ENCODE data around the gene ZC3H7A.

ZC3H7A gene

GRCh38 chr16:11774065-11774626 lies 22.9 kb downstream of the ZC3H7A start:
- Histone ChIP-seq H2AK5ac (ENCODE audit: low read depth, low read length) (no peak overlapping the region), H3K27ac (replicated peaks; ENCODE audit: low read length) (no peak overlapping the region), H4K91ac (ENCODE audit: low read depth, low read length, poor library complexity) (no peak overlapping the region), H2BK5ac (ENCODE audit: low read length) (no peak overlapping the region), H3K14ac (ENCODE audit: low read length) (no peak overlapping the region), H3K9ac (ENCODE audit: low read depth, low read length, poor library complexity) (no peak overlapping the region), H3K36me3 (replicated peaks in 1 of 2; ENCODE audit: control insufficient read depth in 2 of 2, insufficient read depth in 2 of 2, low read length in 2 of 2) (peaks cover 23 to 93% of the 10 kb centered on the region in 2 donors), H3K27me3 (ENCODE audit: control insufficient read depth in 3 of 3, insufficient read depth in 3 of 3, low read depth in 1 of 3, low read length in 3 of 3) (no peaks in the 10 kb centered on the region), H3K18ac (ENCODE audit: low read length) (no peak overlapping the region), H3K4me1 (ENCODE audit: control insufficient read depth in 2 of 2, insufficient read depth in 1 of 2, low read depth in 1 of 2, low read length in 2 of 2) (no peaks in the 10 kb centered on the region), H4K8ac (ENCODE audit: low read depth, low read length) (no peak overlapping the region), H3K79me1 (ENCODE audit: low read depth, low read length) (no peaks in the 10 kb centered on the region), H3K23ac (ENCODE audit: low read depth, low read length, poor library complexity) (no peak overlapping the region), H3K9me3 (replicated peaks in 1 of 2; ENCODE audit: control insufficient read depth in 2 of 2, insufficient read depth in 1 of 2, low read depth in 1 of 2, low read length in 2 of 2) (no peaks in the 10 kb centered on the region), H2BK120ac (ENCODE audit: low read depth, low read length) (no peak overlapping the region), H3K4me2 (ENCODE audit: insufficient read depth, low read length, poor library complexity, severe bottlenecking) (no peak overlapping the region), H2BK12ac (ENCODE audit: low read length) (no peak overlapping the region), H2AFZ (ENCODE audit: low read length) (no peak overlapping the region), H3K4me3 (ENCODE audit: low read length in 2 of 2) (no peak overlapping the region), H3K4ac (ENCODE audit: low read length) (no peak overlapping the region), H2BK15ac (ENCODE audit: low read length) (no peak overlapping the region)
- WGBS, 2 donors (ENCODE audit: extremely low coverage in 2 of 2, insufficient read length in 2 of 2, insufficient replicate concordance in 1 of 2), result no CpG with 5 or more reads among the region's 3 CpGs
- no peak for DNase-seq (ENCODE audit: low spot score)

DNA sequence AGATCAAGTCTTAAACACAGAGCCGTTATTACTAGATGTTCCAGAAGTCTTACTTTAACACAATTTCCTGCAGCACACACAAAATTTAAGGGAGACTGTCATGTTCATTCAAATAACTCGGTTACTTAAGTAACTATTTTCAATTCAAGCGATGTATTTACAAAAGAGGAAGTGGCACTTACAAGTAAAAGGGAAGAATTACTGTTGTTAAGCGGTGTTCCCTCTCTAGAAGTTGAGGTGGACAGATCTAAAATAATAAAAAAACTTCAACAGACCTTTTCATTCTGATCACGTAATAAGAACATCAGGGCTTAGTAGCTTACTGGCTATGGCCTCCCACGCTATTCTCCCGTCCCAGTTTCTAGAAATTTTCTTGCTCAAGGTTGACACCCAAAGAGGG lies 28.2 kb downstream of the ZC3H7A start:
- H3K27ac ChIP-seq (replicated peaks; ENCODE audit: low read length), result no peak overlapping the region
- DNase-seq (ENCODE audit: low spot score), result no peak
- H2AK5ac ChIP-seq (ENCODE audit: low read depth, low read length), result no peak overlapping the region
- no peaks in the 10 kb centered on the region for H3K27me3 ChIP-seq (ENCODE audit: control insufficient read depth in 3 of 3, insufficient read depth in 3 of 3, low read depth in 1 of 3, low read length in 3 of 3)
- whole genome bisulfite sequencing, 2 donors (ENCODE audit: extremely low coverage in 2 of 2, insufficient read length in 2 of 2, insufficient replicate concordance in 1 of 2), result no CpG with 5 or more reads among the region's 7 CpGs
- H3K4me2 ChIP-seq (ENCODE audit: insufficient read depth, low read length, poor library complexity, severe bottlenecking), result no peak overlapping the region
- no peaks in the 10 kb centered on the region for H3K79me1 ChIP-seq (ENCODE audit: low read depth, low read length)
- H2BK12ac ChIP-seq (ENCODE audit: low read length), result no peak overlapping the region
- H3K4ac ChIP-seq (ENCODE audit: low read length), result no peak overlapping the region
- no peak overlapping the region for H4K8ac ChIP-seq (ENCODE audit: low read depth, low read length)
- peaks cover 30 to 95% of the 10 kb centered on the region in 2 donors for H3K36me3 ChIP-seq (replicated peaks in 1 of 2; ENCODE audit: control insufficient read depth in 2 of 2, insufficient read depth in 2 of 2, low read length in 2 of 2)
- no peak overlapping the region for H2BK15ac ChIP-seq (ENCODE audit: low read length)
- no peak overlapping the region for H2BK120ac ChIP-seq (ENCODE audit: low read depth, low read length)
- no peak overlapping the region for H3K4me3 ChIP-seq (ENCODE audit: low read length in 2 of 2)
- no peak overlapping the region for H4K91ac ChIP-seq (ENCODE audit: low read depth, low read length, poor library complexity)
- H2BK5ac ChIP-seq (ENCODE audit: low read length), result no peak overlapping the region
- no peak overlapping the region for H2AFZ ChIP-seq (ENCODE audit: low read length)
- H3K9ac ChIP-seq (ENCODE audit: low read depth, low read length, poor library complexity), result no peak overlapping the region
- H3K9me3 ChIP-seq (replicated peaks in 1 of 2; ENCODE audit: control insufficient read depth in 2 of 2, insufficient read depth in 1 of 2, low read depth in 1 of 2, low read length in 2 of 2), result no peaks in the 10 kb centered on the region
- H3K14ac ChIP-seq (ENCODE audit: low read length), result no peak overlapping the region
- no peak overlapping the region for H3K23ac ChIP-seq (ENCODE audit: low read depth, low read length, poor library complexity)
- H3K18ac ChIP-seq (ENCODE audit: low read length), result no peak overlapping the region
- H3K4me1 ChIP-seq (ENCODE audit: control insufficient read depth in 2 of 2, insufficient read depth in 1 of 2, low read depth in 1 of 2, low read length in 2 of 2), result no peaks in the 10 kb centered on the region

- no CpG with 5 or more reads among the region's 4 CpGs for WGBS, 2 donors (ENCODE audit: extremely low coverage in 2 of 2, insufficient read length in 2 of 2, insufficient replicate concordance in 1 of 2)
- Histone ChIP-seq H3K9me3 (replicated peaks in 1 of 2; ENCODE audit: control insufficient read depth in 2 of 2, insufficient read depth in 1 of 2, low read depth in 1 of 2, low read length in 2 of 2) (no peaks in the 10 kb centered on the region), H3K23ac (ENCODE audit: low read depth, low read length, poor library complexity) (no peak overlapping the region), H2BK5ac (ENCODE audit: low read length) (no peak overlapping the region), H4K91ac (ENCODE audit: low read depth, low read length, poor library complexity) (no peak overlapping the region), H3K4me2 (ENCODE audit: insufficient read depth, low read length, poor library complexity, severe bottlenecking) (no peak overlapping the region), H2BK15ac (ENCODE audit: low read length) (no peak overlapping the region), H3K27ac (replicated peaks; ENCODE audit: low read length) (no peak overlapping the region), H3K4me3 (ENCODE audit: low read length in 2 of 2) (no peak overlapping the region), H2AK5ac (ENCODE audit: low read depth, low read length) (no peak overlapping the region), H2BK12ac (ENCODE audit: low read length) (no peak overlapping the region), H4K8ac (ENCODE audit: low read depth, low read length) (no peak overlapping the region), H3K18ac (ENCODE audit: low read length) (no peak overlapping the region), H3K14ac (ENCODE audit: low read length) (no peak overlapping the region), H3K79me1 (ENCODE audit: low read depth, low read length) (no peaks in the 10 kb centered on the region), H2BK120ac (ENCODE audit: low read depth, low read length) (no peak overlapping the region), H3K27me3 (ENCODE audit: control insufficient read depth in 3 of 3, insufficient read depth in 3 of 3, low read depth in 1 of 3, low read length in 3 of 3) (no peaks in the 10 kb centered on the region), H3K9ac (ENCODE audit: low read depth, low read length, poor library complexity) (no peak overlapping the region), H2AFZ (ENCODE audit: low read length) (no peak overlapping the region), H3K4ac (ENCODE audit: low read length) (no peak overlapping the region), H3K4me1 (ENCODE audit: control insufficient read depth in 2 of 2, insufficient read depth in 1 of 2, low read depth in 1 of 2, low read length in 2 of 2) (no peaks in the 10 kb centered on the region), H3K36me3 (replicated peaks in 1 of 2; ENCODE audit: control insufficient read depth in 2 of 2, insufficient read depth in 2 of 2, low read length in 2 of 2) (peaks cover 36 to 95% of the 10 kb centered on the region in 2 donors)
- no peak for DNase-seq (ENCODE audit: low spot score)
Measured at GRCh38 chr16:11762431-11762830, 34.6 kb downstream of the ZC3H7A start.

DNA sequence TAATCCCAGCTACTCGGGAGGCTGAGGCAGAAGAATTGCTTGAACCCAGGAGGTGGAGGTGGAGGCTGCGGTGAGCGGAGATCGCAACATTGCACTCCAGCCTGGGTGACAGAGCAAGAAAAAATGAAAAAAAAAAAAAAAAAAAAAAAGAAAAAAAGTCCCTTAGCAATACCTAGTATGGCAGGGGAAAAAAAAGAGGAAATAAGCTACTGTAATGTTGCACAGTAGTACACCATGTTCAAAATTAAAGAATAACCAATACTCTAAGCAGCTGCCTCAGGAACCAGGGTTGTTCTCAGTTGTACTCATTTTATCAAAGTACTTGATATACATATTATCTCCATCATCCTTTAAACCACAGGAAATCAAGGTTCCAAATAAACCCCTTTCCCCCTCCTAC lies 37.1 kb downstream of the ZC3H7A start:
- H3K36me3 ChIP-seq (replicated peaks in 1 of 2; ENCODE audit: control insufficient read depth in 2 of 2, insufficient read depth in 2 of 2, low read length in 2 of 2), result peaks cover 39 to 92% of the 10 kb centered on the region in 2 donors
- no peak overlapping the region for H4K91ac ChIP-seq (ENCODE audit: low read depth, low read length, poor library complexity)
- H3K14ac ChIP-seq (ENCODE audit: low read length), result no peak overlapping the region
- H3K27me3 ChIP-seq (ENCODE audit: control insufficient read depth in 3 of 3, insufficient read depth in 3 of 3, low read depth in 1 of 3, low read length in 3 of 3), result no peaks in the 10 kb centered on the region
- H3K23ac ChIP-seq (ENCODE audit: low read depth, low read length, poor library complexity), result no peak overlapping the region
- no CpG with 5 or more reads among the region's 4 CpGs for WGBS, 2 donors (ENCODE audit: extremely low coverage in 2 of 2, insufficient read length in 2 of 2, insufficient replicate concordance in 1 of 2)
- no peak overlapping the region for H2BK15ac ChIP-seq (ENCODE audit: low read length)
- no peak for DNase-seq (ENCODE audit: low spot score)
- no peaks in the 10 kb centered on the region for H3K4me1 ChIP-seq (ENCODE audit: control insufficient read depth in 2 of 2, insufficient read depth in 1 of 2, low read depth in 1 of 2, low read length in 2 of 2)
- H2AFZ ChIP-seq (ENCODE audit: low read length), result no peak overlapping the region
- H3K4me2 ChIP-seq (ENCODE audit: insufficient read depth, low read length, poor library complexity, severe bottlenecking), result no peak overlapping the region
- H4K8ac ChIP-seq (ENCODE audit: low read depth, low read length), result no peak overlapping the region
- no peak overlapping the region for H3K4me3 ChIP-seq (ENCODE audit: low read length in 2 of 2)
- no peak overlapping the region for H3K27ac ChIP-seq (replicated peaks; ENCODE audit: low read length)
- H3K9me3 ChIP-seq (replicated peaks in 1 of 2; ENCODE audit: control insufficient read depth in 2 of 2, insufficient read depth in 1 of 2, low read depth in 1 of 2, low read length in 2 of 2), result no peaks in the 10 kb centered on the region
- no peaks in the 10 kb centered on the region for H3K79me1 ChIP-seq (ENCODE audit: low read depth, low read length)
- no peak overlapping the region for H2BK120ac ChIP-seq (ENCODE audit: low read depth, low read length)
- no peak overlapping the region for H2AK5ac ChIP-seq (ENCODE audit: low read depth, low read length)
- H3K18ac ChIP-seq (ENCODE audit: low read length), result no peak overlapping the region
- H3K9ac ChIP-seq (ENCODE audit: low read depth, low read length, poor library complexity), result no peak overlapping the region
- no peak overlapping the region for H3K4ac ChIP-seq (ENCODE audit: low read length)
- H2BK12ac ChIP-seq (ENCODE audit: low read length), result no peak overlapping the region
- H2BK5ac ChIP-seq (ENCODE audit: low read length), result no peak overlapping the region
